PC-3 (cell line): Measurements from ENCODE around the gene TTC28.

ENCODE experiments used
- EZH2 ChIP-seq: fragments of 300-600 bp; sonication (generic); IDR thresholded peaks from one replicate; pipeline ENCODE4 v1.6.1; 2017; ENCODE audit warnings: antibody characterized with exemption, mild to moderate bottlenecking, low read length; ENCODE audit not compliant: unreplicated experiment
- TF ChIP-seq, protein P1 (sequence below): fragments of 300-600 bp; sonication (generic); conservative IDR thresholded peaks from 2 replicates; pipeline ENCODE4 v1.5.1; 2017; ENCODE audit warnings: antibody characterized with exemption, low read depth, mild to moderate bottlenecking, low read length

DNA sequence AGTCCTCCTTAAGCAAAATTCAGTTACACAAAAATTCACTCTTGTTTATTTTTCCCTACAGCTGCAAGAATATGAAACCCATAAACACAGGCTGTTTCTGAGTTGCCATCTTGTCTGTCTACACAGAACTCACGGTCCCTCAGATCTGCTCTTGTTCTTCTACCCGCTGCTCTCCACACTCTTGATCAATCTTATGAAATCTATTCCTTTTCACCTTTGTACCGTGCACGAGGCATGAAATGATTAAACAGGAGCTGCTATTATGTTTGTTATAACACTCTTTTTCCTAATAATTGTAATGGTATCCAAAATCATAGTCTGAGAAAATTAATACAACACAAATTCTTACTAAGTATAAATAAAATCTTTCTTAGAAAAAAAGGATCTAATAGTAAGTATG, 494.5 kb downstream of the TTC28 start:
- TF ChIP-seq, protein P1, sequence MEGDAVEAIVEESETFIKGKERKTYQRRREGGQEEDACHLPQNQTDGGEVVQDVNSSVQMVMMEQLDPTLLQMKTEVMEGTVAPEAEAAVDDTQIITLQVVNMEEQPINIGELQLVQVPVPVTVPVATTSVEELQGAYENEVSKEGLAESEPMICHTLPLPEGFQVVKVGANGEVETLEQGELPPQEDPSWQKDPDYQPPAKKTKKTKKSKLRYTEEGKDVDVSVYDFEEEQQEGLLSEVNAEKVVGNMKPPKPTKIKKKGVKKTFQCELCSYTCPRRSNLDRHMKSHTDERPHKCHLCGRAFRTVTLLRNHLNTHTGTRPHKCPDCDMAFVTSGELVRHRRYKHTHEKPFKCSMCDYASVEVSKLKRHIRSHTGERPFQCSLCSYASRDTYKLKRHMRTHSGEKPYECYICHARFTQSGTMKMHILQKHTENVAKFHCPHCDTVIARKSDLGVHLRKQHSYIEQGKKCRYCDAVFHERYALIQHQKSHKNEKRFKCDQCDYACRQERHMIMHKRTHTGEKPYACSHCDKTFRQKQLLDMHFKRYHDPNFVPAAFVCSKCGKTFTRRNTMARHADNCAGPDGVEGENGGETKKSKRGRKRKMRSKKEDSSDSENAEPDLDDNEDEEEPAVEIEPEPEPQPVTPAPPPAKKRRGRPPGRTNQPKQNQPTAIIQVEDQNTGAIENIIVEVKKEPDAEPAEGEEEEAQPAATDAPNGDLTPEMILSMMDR = no peak
- no peak for TF ChIP-seq EZH2
